ENCODE results near the gene CGN. TPM values are rescaled to one million over a fixed set of nuclear protein-coding genes. Genes with fewer than 3 reads are reported as not detected.
"Not testable (repeated sequence)": the region's sequence is repeated elsewhere in the genome, so short reads cannot be mapped to it uniquely, and the experiment has no call there.

Gene CGN
- total RNA-seq, 1 donor from 2014 or later, result 2.4 TPM

DNA sequence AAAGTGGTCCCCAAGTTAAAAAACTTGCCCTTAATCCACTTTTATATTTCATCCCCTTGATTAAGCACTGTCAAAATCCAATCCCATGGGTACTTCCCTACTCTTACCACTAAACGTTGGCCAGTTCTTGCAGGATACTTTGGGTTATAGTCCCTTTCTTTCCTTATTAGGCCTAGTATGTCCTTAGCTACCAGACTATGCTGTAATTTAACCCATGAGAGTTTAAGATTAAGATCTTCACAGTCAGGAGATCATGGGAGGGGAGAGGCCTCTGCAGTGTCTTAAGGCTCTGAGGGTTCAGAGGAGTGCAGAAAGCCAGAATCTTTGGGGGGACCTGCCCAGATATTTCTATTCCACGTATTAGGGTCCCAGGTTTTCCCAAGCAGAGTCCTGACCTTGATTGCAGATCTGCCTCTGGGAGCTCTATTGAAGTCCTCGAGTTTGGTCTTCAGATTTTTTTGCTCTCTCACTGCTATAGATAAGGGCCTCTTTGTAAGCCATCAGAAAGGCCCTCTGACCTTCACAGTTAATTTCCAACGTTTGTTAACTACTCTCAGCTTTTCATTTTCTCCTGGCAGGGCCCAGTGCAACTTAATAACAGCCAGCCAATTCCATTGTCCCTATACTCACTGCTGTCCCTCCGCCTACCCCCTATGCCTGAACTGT is 9.0 kb upstream of the CGN start:
- no peak for DNase-seq

DNA sequence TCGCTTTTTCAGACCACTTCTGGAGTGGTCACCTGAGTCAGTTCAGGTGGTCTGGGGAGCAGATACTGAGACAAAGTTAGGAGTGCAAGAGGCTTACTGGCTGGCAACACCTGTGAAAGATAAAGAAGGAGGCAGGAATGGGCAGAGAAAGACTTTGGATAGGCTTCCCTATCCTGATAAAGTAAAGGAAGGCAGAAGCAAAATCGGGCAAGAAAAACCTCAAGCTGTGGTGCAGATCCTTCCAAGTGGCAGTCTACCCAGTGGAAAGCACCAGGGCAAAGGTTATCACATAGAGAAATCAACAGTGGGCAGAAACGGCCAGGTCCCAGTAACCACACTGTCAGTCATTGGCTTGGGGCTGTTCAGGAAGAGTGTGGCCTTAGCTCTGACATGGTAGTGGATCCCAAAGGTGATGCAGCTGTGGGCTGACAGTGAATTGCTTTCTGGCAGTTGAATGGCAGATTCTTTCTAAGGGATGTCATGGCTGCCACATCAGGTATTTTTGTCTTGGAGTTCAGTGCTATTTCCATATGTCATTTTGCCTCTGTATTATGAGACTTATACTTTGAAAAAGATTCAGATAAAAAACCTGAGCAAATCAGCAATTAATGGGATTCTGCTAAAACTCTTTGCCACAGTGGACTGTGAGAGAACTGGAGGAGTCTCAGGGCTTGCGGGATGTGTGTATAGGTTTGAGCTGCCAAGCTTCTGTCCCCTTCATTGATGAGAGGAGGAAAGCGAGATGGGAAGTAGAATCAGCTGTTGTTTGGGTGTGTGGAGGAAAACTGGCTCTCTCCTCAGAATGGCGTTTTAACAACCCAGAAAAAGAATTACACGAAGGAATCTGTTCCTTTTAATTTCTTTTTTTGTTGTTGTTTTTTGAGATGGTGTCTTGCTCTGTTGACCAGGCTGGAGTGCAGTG is 8.1 kb upstream of the CGN start:
- DNase-seq, result no peak

DNA sequence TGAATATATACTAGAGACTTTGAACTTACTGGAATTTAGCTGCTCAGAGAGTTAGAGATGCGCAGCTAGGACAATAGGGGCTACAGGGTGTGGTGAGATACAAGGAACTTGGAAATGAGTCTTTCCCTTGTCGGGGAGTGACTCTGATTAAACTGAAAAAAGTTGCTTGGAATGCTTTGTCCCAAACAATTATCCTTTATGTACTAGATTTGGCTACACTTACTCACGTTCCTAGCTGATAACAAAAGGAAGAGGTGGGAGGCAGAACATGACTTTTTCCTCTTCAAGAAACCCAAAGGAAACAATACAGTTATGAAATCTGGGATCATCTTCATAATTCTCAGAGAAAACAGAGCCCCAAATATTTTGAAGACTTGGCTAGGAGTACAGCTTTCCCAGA is 6.9 kb upstream of the CGN start:
- peak; percentile 48 for DNase-seq

DNA sequence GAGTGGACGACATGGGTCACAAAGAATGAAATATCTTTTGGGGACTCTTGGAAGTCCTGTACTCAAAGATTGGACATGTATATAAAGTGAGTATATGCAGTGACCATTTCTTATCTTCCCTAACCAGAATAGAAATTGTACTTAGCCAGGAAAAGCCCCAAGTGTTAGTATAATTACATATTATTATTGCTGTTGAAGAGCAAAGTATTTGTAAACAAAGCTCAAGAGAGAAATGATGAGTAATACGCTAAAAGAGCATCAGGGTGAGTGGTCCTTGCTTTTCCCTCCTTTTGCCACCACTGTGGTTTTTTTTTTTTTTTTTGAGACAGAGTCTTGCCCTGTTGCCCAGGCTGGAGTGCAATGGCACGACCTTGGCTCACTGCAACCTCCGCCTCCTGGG is 6.4 kb upstream of the CGN start:
- no peak for DNase-seq

DNA sequence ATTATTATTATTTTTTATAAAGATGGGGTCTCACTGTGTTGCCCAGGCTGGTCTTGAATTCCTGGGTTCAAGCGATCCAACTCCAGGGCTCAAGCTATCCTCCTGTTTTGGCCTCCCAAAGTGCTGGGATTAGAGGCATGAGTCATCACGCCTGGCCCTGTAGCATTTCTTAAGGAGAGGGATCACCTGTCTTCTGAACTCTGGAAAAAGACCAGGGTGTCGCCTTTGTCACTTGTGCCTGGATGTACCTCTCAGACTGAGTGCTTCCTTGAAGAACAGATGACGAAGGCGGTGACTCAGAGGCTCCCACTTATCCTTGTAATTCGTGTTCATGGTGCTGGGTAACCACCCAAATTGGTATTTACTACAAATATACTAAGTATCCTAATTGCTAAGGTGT is 2.4 kb upstream of the CGN start:
- no peak for DNase-seq

DNA sequence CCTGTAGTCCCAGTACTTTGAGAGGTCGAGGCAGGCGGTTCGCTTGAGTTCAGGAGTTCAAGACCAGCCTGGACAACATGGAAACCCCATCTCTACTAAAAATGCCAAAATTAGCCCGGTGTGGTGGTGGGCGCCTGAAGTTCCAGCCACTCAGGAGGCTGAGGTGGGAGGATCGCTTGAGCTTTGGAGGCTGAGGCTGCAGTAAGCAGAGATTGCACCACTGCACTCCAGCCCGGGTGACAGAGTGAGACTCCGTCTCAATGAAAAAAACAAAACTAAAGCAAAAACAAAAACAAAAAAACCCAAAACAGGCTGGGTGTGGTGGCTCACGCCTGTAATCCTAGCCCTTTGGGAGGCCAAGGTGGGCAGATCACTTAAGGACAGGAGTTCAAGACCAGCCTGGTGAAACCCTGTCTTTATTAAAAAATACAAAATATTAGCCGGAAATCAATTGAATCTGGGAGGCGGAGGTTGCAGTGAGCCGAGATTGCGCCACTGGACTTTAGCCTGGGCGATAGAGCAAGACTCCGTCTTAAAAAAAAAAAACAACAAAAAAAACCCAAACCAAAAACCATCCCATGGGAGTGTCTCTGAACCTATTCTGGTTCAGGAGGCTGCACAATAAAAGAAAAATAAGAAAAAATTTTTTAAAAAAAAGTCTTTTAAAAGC is 1.7 kb upstream of the CGN start:
- DNase-seq, result no peak

DNA sequence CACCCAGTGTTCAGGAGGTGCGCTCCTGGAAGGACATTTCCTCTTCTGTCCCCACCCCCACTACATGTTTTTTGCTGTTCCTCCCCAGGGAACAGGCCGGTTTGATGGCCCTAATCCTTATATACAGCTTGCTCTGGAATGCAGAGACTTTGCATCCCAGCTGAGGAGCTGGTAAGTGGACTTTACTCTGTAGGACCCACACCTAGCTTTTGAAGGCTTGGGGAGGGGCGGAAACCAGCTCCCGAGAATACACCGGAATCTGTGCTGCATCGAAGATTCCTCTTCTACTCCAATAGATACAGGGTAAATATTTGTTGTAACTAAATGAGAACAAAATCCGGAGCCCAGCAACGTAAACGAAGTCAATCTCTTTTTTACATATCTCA is 1.2 kb upstream of the CGN start:
- DNase-seq, result no peak

DNA sequence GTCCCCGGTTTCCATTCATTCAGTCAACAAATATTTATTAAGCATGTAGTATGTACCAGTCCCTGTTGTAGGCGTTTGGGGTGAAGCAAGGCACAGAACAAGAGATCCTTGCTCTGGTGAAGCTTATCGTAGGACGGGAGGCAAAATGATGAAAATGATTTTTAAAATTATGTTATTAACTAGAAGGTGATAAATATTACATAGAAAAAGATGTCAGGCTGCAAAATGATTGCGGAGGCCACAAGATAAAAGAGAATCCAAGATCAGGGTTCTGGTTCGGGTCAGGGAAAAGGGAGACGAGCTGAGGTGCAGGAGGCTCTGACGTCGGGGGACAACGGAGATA is 602 bp upstream of the CGN start:
- no peak for DNase-seq

DNA sequence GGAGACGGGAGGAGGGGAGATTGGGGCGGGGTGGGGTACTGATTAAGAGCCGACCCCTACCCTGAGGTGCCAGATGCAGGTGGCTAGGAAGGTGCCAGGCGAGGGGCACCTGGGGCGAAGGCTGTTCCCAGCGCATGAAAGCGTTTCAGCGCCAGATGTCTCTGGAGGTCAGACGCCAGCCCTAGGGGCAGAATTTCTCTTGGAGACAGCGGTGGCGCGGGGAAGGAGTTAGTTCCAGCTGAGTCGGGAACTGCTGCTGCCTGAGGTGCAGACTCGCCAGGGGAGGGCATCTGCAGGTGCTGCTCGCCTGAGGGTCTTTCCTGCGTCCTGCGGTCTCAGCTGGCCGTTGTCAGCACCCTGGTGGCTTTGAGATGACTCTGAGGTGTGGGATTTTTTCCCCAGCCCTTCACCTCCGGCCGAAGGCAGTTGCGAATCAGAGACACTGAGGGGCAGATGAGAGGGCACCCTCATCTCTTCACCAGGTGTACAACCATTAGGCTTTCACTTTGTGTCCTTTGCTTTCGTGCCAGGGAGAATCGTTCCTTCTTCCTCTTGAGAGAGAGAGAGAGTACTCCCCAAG is 539 bp downstream of the CGN start:
- DNase-seq, result peak; percentile 34

DNA sequence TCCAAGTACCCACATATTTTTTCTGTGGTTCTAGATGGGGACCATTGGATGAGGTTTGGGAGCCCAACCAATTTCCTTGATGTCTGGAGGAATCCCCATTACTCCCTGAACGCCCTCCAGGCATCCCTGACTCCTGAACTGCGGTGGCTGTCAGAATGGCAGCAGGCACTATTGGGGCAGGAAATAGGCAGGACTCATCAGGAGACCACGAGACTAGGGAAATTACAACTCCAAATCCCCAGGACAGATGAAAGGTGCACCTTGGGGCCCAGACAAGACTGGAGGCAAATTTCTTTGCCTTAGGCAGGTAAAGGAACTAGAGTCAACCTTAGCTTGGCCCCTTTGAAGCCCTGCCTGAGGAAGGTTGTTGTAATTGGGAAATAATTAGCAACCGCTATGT is 1.1 kb downstream of the CGN start:
- no peak for DNase-seq

DNA sequence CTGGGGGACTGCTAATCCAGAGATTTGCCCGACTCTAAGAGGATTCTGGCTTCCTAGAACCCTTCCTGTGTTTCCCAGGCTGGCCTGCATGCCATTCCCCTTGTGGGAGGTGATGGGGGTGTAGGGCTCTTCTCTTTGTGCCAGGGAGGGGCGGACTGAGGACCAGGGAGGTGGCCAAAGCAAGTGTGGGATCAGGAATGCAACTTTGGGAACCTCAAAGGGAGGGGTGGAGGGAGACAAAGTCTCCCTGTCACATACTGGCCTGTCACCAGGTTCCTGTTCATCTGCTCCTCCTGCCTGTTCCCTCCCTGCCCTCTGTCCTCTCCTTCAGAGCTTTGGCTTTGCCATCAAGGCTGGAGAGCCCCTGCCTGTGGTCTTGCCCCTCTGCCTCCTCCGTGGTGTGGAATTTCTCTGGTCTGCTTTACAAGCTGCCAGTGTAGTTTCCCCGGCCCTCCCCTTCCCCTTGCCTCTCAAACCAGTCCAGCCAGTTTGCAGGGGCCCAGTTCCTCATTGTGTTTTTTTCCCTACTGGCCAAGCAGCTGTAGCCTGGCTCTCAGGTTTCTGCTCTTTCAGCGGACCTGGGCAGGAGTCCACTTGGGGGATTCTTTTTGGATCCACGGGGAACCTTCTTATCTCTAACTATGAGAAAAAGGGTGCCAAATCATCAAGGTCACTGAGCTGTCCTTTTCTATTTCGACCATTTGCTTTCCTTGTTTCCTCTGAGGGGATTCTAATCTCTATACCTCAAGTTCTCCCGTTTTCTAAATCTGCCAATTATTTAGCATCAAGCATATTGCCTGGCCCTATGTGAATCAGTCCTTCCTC is 1.8 kb downstream of the CGN start:
- no peak for DNase-seq

DNA sequence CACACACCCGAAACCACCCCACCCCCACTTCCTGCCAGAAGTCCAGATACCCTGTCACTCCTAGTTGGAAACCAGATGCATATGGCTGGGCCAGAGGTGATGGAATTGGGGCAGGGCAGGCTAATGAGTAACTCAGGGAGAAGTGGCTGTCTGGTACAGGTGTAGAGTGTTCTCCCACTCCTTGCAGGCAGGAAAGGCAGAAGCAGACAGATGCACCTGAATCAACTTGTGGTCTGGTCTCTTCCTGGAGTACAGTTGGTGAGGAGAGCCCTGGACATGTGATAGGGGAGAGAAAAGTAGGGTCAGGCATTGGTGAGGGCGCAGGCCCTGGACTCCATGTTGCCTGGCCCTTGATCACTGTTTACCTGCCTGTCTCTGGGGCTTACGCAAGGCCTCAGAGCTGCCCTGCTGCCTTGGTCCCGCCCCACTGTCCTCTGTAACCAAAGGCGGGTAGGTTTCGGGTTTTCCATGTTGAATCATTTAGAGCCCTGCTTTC is 2.5 kb downstream of the CGN start:
- DNase-seq, result peak; percentile 47

DNA sequence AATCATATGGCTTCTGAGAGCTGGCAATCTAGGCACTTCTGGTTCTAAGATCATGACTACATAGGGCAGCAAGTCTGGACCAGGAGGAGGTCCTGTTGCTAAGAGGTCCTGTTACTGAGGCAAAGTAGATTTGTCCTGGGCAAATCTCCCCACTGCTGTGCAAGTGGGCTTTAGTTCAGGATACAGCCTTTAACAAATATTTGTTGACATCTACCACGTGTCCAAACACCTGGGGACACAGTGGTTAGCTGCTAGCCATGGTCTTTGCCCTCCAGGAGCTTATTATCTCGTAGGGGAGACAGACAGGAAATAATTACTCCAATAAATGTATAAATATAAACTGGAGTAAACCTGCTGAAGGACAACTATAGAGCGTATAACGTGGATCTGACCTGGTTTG is 3.2 kb downstream of the CGN start:
- DNase-seq, result no peak

DNA sequence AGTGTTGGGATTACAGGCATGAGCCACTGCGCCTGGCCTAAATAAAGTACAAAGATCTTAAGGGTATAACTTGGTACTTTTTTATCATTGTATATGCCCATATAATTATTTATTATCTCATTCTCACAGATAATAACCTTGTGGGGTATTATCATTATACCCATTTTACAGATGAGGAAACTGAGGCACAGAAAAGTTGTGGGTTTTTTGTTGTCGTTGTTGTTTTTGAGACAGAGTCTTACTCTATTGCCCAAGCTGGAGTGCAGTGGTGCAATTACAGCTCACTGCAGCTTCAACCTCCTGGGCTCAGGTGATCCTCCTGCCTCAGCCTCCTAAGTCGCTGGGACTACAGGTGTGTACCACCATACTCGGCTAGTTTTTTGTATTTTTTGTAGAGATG is 4.1 kb downstream of the CGN start:
- no peak for DNase-seq

DNA sequence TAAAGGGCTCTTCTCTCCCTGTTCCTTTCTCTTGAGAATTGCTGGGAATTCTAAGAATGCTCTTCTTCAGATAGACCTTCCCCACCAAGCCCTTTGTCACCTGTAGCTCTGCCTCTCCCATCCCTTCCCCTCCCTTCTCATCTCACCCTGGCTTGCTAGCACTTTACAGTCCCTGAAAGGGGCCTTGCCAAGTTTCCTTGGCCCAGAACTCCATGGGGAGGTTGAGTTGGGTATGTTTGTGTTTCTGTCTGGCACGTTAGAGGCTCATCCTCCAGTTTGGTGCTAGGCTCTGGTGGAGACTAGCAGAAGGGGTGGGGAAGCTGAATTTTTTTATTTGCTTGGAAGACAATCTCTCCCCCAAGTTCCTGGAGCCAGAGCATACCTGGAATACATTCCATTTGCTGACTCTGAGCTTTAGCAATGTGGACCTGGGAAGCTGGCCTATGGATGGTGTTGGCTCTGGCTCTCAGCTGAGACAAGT is 4.9 kb downstream of the CGN start:
- DNase-seq, result no peak

DNA sequence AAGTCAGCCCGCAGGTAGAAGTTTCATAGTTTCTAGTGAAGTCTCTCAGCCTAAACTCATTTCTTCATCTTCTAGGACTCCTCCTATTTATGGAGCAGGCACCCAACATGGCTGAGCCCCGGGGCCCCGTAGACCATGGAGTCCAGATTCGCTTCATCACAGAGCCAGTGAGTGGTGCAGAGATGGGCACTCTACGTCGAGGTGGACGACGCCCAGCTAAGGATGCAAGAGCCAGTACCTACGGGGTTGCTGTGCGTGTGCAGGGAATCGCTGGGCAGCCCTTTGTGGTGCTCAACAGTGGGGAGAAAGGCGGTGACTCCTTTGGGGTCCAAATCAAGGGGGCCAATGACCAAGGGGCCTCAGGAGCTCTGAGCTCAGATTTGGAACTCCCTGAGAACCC is 7.2 kb downstream of the CGN start:
- DNase-seq, result no peak

DNA sequence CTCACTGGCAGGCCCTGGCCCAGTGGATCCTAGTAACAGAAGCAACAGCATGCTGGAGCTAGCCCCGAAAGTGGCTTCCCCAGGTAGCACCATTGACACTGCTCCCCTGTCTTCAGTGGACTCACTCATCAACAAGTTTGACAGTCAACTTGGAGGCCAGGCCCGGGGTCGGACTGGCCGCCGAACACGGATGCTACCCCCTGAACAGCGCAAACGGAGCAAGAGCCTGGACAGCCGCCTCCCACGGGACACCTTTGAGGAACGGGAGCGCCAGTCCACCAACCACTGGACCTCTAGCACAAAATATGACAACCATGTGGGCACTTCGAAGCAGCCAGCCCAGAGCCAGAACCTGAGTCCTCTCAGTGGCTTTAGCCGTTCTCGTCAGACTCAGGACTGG is 7.7 kb downstream of the CGN start:
- DNase-seq, result no peak

DNA sequence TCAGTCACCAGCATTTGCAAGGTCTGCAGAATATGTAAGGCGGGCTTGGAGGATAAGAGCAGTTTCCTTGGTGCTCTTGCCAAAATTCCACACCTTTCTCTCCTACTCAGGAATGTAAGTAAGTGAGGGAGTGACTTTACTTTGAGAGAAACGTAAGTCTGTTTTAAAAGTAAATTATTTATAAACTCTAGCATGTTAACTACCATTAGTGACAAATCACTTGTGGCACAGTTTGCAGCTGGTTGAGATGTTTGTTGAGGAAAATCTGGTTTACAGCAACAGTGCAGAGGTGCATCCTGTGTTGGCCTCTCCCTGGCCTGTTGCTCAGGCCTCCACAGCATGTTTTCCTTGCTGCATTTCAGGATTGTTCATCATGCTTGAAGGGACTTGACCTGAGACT is 8.5 kb downstream of the CGN start:
- no peak for DNase-seq

DNA sequence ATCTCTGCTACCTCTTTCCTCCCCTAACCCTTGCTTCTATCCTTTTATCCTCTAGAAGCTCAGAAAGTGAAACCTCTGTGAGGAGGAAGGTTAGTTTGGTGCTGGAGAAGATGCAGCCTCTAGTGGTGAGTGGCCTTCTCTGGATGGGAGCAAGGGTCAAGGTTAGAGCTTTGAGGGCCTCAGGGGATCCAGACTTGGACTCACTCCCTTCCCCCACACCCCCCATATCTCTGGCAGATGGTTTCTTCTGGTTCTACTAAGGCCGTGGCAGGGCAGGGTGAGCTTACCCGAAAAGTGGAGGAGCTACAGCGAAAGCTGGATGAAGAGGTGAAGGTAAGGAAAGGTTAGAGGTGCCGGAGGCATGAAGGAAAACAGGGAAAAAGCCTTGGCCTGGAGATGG is 9.2 kb downstream of the CGN start:
- DNase-seq, result no peak

DNA sequence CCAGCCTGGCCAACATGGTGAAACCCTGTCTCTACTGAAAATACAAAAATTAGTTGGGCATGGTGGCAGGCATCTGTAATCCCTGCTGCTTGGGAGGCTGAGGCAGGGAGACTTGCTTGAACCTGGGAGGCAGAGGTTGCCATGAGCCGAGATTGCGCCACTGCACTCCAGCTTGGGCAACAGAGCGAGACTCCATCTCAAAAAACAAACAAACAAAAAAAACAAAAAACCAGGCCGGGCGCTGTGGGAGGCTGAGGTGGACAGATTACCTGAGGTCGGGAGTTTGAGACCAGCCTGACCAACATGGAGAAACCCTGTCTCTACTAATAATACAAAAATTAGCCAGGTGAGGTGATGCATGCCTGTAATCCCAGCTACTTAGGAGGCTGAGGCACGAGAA is 11.2 kb downstream of the CGN start:
- DNase-seq, result not testable (repeated sequence)

DNA sequence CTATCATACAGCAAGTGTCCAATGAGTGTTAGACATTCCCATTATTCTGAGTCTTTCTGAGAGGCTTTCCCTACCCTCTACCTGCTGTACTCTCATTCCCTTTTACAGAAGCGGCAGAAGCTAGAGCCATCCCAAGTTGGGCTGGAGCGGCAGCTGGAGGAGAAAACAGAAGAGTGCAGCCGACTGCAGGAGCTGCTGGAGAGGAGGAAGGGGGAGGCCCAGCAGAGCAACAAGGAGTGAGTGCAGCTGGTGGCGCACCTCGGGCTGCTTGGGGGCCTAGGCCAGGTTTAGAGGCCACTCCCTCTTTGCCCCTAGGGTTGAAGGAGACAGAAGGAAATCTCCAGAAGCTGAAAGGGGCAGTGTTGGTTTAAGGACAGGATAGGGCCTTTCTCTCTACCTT is 12.1 kb downstream of the CGN start:
- DNase-seq, result no peak

DNA sequence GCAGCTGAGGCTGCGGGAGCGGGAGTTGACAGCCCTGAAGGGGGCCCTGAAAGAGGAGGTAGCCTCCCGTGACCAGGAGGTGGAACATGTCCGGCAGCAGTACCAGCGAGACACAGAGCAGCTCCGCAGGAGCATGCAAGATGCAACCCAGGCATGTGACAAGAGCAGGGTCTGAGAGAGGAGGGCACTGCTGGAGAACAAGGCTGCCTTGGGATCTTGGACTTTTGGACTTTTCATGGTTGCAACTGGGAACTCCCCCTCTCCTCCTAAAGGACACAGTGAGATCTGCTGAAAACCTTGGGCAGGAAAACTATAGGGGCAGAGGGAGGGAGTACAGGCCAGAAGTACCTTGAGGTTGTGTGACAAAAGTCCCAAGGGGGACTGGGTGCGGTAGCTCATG is 13.5 kb downstream of the CGN start:
- no peak for DNase-seq

All from dermis blood vessel endothelial cell (primary cell).